LoVo (cell line): ENCODE results near the gene PKMYT1.
"Not testable (repeated sequence)": the region's sequence is repeated elsewhere in the genome, so short reads cannot be mapped to it uniquely, and the experiment has no call there.

Source experiments
- DNase-seq: peaks from one replicate; pipeline ENCODE4 v3.0.0-alpha.2; 2016; ENCODE audit warnings: low spot score

Gene PKMYT1

DNA sequence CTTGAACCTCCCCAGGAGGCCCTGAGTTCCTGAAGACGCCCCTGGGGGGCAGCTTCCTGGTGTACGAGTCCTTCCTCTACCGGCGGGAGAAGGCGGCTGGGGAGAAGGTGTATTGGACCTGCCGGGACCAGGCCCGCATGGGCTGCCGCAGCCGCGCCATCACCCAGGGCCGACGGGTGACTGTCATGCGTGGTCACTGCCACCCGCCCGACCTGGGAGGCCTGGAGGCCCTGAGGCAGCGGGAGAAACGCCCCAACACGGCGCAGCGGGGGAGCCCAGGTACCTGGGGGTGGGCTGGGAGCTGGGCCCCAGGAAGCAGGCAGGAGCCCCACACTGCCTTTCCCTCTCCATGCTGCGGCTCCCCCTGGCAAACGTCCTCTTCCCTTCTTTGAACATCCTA, 46.5 kb downstream of the PKMYT1 start:
- DNase-seq: no peak

DNA sequence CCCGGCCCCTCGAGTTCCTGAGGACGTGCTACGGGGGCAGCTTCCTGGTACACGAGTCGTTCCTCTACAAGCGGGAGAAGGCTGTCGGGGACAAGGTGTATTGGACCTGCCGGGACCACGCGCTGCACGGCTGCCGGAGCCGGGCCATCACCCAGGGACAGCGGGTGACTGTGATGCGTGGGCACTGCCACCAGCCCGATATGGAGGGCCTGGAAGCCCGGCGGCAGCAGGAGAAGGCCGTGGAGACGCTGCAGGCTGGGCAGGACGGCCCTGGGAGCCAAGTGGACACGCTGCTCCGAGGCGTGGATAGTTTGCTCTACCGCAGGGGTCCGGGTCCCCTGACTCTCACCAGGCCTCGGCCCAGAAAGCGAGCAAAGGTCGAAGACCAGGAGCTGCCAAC, 47.1 kb downstream of the PKMYT1 start:
- DNase-seq: no peak

DNA sequence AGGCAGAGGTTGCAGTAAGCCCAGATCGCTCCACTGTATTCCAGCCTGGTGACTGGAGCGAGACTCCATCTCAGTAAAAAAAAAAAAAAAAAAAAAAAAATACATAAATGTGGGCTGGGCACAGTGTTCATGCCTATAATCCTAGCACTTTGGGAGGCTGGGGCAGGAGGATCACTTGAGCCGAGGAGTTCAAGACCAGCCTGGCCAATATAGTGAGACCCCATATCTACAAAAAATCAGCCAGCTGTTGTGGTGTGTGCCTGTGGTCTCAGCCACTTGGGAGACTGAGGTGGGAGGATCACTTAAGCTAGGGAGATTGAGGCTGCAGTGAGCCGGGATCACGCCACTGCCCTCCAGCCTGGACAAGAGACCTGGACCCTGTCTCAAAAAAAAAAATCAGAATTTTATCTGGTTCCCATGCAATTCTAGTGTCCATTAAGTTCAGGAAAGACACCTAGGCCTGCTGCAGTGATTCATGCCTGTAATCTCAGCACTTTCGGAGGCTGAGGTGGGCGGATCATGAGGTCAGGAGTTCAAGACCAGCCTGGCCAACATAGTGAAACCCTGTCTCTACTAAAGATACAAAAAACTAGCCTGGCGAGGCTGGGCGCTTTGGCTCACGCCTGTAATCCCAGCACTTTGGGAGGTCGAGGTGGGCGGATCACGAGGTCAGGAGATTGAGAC, 48.9 kb downstream of the PKMYT1 start:
- DNase-seq: not testable (repeated sequence)

DNA sequence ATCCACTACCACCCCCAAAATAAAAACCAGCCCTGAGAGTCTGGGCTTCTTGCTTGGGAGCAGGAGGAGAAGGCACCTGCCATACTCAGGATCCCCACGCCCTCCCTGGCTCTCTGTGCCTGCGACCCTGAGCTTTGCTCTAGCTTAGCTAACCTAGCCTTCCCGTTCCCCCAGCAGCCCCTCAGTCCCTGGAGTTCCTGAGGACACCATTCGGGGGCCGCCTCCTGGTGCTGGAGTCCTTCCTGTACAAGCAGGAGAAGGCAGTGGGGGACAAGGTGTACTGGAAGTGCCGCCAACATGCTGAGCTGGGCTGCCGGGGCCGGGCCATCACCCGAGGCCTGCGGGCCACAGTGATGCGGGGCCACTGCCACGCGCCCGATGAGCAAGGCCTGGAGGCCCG, 50.0 kb downstream of the PKMYT1 start:
- DNase-seq: no peak

DNA sequence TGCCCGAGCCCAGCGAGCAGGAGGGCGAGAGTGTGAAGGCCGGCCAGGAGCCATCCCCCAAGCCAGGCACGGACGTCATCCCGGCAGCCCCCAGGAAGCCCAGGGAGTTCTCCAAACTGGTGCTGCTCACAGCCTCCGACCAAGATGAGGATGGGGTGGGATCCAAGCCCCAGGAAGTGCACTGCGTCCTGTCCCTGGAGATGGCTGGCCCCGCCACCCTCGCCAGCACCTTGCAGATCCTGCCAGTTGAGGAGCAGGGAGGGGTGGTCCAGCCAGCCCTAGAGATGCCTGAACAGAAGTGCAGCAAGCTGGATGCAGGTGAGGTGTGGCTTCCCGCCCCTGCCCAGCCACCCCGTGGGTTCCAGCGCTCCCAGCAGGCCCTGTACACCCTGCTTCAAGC, 50.6 kb downstream of the PKMYT1 start:
- no peak for DNase-seq

DNA sequence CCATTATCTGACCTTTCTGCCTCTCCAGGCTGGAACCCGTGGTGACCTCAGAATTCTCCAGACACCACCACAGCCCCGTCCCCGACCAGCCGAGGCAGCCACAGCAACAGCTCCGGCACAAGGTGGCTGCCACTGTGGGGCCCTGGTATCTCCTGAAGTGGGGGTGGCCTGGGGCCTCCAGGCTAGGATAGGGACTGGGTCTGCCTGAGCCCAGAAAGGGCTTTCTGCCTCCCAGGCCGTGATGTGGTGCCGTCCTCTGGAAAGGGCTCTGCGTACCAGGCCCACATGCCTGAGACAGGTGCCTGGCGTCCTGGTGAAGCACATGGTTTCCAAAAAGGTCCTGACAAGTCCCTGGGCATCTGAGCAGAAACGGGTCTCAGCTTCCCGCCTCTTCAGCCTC, 51.5 kb downstream of the PKMYT1 start:
- no peak for DNase-seq

- not testable (repeated sequence) for DNase-seq
These were observed 52.1 kb downstream of the PKMYT1 start for GRCh38 chr16:2928151-2928550.

- peak; percentile 86 for DNase-seq
These were observed 53.1 kb downstream of the PKMYT1 start for GRCh38 chr16:2927010-2927646.

DNA sequence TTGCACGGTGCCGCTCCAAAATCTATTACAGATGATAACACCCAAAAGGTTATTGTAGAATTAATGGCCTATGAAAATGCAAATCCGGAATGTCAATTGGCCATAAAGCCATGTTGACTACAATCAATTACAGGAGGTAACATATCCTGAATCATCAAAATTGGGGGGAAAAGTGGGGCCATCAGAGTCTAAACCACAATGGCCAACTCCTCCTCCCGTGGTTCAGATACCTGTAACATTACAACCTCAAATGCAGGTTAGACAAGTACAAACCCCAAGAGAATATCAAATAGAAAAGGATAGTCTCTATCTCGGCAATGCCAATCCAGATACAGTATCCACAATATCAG, 53.6 kb downstream of the PKMYT1 start:
- no peak for DNase-seq

DNA sequence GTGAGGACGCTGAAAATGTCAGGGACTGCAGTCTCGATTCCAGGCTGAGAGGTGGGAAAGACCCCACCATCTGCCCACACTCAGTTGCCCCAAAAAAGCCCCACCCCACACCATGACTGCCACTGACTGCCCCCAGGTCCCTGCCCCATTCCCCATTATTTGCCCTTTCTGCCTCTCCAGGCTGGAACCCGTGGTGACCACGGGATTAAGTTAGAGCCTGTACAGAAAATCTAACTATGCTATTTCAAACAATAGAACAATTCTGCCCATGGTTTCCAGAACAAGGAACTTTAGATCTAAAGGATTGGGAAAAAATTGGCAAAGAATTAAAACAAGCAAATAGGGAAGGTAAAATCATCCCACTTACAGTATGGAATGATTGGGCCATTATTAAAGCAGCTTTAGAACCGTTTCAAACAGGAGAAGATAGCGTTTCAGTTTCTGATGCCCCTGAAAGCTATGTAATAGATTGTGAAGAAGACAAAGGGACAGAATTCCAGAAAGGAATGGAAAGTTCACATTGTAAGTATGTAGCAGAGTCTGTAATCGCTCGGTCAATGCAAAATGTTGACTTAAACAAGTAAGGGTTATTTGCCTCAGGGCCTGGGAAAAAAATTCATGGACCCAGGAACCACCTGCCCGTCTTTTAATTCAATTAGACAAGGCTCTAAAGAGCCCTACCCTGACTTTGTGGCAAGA, 54.1 kb downstream of the PKMYT1 start:
- DNase-seq: no peak

DNA sequence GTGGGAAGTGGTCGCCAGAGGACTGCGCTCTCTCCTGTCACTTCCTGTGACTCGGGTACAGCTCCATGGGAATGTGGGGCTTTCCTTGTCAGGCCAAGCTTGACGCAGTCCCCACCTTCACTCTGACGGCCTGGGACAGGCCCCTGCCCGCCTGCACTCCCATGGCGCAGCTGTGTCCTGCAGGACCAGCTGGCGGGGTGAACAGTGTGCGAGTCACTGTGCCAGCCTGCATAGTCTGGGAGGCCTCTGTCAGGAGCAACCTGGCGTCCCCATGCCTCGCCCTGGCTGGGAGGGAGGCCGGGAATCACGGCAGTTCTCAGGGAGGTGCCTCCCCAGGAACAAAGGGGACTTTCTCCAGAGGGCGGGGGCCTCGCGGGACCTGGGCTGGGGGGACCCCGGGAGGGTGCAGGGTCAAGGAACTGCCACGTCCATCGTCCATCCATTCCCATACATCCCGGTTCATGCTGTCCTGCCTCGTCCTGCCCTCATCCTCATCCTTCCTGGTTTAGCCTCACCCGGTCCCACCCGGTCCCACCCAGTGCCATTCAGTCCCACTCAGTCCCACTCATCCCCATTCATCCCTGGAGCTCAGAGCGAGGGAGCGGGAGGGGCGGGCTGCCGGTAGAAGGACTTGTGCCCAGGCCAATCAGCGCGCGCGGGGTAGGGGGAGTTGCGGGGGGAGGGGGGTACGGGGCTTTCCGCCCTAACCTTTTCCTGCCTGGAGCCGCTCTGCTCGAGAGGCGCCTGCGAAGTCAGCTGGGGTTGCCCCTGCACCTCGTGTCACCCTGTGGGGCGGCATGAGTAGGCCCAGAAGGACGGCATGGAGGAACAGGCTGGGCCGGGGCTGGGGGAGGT, 55.1 kb downstream of the PKMYT1 start:
- DNase-seq: no peak

- DNase-seq: no peak
These were observed 56.8 kb downstream of the PKMYT1 start for GRCh38 chr16:2923481-2923880.
